Measurements from ENCODE around the gene FAM241A.
"Not testable (repeated sequence)": the region's sequence is repeated elsewhere in the genome, so short reads cannot be mapped to it uniquely, and the experiment has no call there.

Gene FAM241A

DNA sequence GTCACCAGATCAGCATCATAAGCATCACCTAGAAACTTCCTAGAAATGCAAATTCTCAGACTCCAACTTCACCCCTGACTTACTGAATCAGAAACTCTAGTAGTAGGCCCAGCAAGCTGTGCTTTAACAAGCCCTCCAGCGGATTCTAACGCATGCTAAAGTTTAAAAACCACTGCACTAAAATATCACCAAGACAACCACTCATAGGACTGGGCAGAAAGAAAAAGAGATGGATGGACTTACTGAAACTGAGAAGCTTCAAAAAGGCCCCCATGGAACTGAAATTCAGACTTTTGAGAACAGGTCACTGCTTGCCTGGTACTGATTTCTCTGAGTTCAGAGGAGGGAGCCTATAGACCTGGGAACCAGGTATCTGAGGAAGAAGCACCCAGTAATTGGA, 40.1 kb downstream of the FAM241A start:
- 93 to 100% methylated on average over 2 of the region's 2 CpGs for WGBS, 2 experiments
- no peak overlapping the region for H3K4me3 ChIP-seq (ENCODE audit: insufficient read depth, low read depth, low read length)
- H3K4me1 ChIP-seq (ENCODE audit: control insufficient read depth, insufficient read depth, low read length) = no peaks in the 10 kb centered on the region
- H3K27ac ChIP-seq (ENCODE audit: insufficient read depth, low read depth, low read length, poor library complexity, severe bottlenecking) = no peak overlapping the region
- H3K27me3 ChIP-seq (ENCODE audit: control insufficient read depth, insufficient read depth, low read length, poor library complexity, severe bottlenecking) = no peaks in the 10 kb centered on the region
- no peaks in the 10 kb centered on the region for H3K36me3 ChIP-seq (ENCODE audit: control insufficient read depth, insufficient read depth, low read length)
- H3K9me3 ChIP-seq (ENCODE audit: control insufficient read depth, low read length) = no peaks in the 10 kb centered on the region

DNA sequence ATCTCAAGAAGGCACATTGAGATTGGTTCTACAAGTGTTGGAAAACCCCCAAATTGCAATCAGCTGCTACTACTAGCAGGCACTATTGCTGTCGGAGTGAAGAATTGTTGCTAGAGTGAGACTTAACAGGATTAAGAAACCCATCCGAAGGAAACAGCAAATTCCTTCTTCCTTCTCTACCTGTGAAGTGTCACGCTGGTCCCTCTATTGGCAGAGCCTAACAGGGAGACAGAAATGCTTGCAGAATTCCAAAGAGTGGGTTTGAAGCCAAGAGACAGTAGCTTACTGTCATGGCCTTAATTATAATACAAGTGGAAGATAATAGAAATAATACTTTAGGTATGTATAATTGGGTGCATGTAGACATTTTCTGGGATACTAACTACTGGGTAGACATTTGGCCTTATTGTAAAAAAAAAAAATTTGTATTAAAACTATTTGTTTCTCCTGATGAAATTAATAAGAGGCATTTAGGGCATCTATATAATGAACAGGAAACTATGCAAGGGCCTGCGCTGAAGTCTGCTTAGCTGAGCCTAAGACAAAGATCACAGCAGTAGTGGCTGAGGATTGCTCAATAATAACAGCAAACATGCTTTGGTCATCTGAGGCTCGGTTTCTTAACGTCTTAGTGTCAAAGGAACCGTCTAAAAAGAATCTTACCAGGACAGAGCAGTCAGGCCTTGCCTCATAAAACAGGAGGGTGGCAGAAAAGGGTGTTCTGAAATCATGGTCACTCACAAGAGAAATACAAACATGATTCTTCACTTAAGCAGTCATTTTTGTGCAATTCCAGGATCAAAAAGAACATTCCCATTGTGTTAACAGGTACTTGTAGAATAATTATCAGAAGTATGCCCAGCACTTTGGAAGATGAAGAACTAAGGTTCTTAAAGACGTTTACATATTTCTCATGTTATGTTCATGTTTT, 40.8 kb downstream of the FAM241A start:
- Histone ChIP-seq H3K9me3 (ENCODE audit: control insufficient read depth, low read length) (no peaks in the 10 kb centered on the region), H3K27ac (ENCODE audit: insufficient read depth, low read depth, low read length, poor library complexity, severe bottlenecking) (no peak overlapping the region), H3K36me3 (ENCODE audit: control insufficient read depth, insufficient read depth, low read length) (no peaks in the 10 kb centered on the region), H3K4me3 (ENCODE audit: insufficient read depth, low read depth, low read length) (no peak overlapping the region), H3K4me1 (ENCODE audit: control insufficient read depth, insufficient read depth, low read length) (no peaks in the 10 kb centered on the region), H3K27me3 (ENCODE audit: control insufficient read depth, insufficient read depth, low read length, poor library complexity, severe bottlenecking) (no peaks in the 10 kb centered on the region)
- 83 to 84% methylated on average over 8 of the region's 8 CpGs for WGBS, 2 experiments

DNA sequence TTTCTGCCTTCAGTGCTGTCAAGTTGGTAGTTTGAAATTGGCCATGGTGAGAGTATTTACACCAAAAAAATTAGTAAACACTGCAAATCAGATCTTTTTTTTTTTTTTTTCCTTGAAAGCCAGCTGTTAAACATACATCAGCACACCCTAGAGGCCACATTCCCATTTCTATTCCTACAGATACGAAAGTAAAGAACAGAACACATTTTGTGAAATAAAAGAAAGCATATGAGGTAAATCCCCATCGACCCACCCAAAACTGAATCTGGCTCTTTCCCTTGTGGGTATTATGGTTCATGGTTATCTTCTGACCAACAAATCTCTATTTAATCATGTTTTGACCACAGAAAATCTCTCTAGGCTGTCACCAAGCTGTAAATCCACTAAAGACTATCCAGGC, 44.5 kb downstream of the FAM241A start:
- H3K36me3 ChIP-seq (ENCODE audit: control insufficient read depth, insufficient read depth, low read length) = no peaks in the 10 kb centered on the region
- 90% methylated on average over 2 of the region's 2 CpGs; no CpG with 5 or more reads in 1 of the 2 experiments for WGBS, 2 experiments
- H3K4me3 ChIP-seq (ENCODE audit: insufficient read depth, low read depth, low read length) = no peak overlapping the region
- H3K27ac ChIP-seq (ENCODE audit: insufficient read depth, low read depth, low read length, poor library complexity, severe bottlenecking) = no peak overlapping the region
- H3K9me3 ChIP-seq (ENCODE audit: control insufficient read depth, low read length) = no peaks in the 10 kb centered on the region
- no peaks in the 10 kb centered on the region for H3K4me1 ChIP-seq (ENCODE audit: control insufficient read depth, insufficient read depth, low read length)
- no peaks in the 10 kb centered on the region for H3K27me3 ChIP-seq (ENCODE audit: control insufficient read depth, insufficient read depth, low read length, poor library complexity, severe bottlenecking)

DNA sequence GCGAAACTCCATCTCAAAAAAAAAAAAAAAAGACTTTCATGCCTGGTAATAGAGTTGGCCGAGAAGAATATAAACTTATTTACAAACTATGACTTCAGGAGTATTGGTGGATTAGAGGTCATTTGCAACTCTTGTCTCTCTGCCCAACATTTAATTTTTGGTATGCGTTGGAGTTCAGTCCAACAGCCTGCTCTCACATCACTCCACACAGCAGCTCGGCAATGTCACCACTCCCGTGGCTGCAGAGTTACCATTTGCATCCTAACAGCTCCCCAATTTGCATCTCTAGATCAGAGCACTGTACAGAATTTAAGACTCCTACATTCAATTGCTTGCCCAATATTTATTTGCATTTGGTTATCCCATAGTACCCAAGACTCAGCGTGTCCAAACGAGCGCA, 45.4 kb downstream of the FAM241A start:
- Histone ChIP-seq H3K27me3 (ENCODE audit: control insufficient read depth, insufficient read depth, low read length, poor library complexity, severe bottlenecking) (no peaks in the 10 kb centered on the region), H3K4me1 (ENCODE audit: control insufficient read depth, insufficient read depth, low read length) (no peaks in the 10 kb centered on the region), H3K27ac (ENCODE audit: insufficient read depth, low read depth, low read length, poor library complexity, severe bottlenecking) (no peak overlapping the region), H3K4me3 (ENCODE audit: insufficient read depth, low read depth, low read length) (no peak overlapping the region), H3K36me3 (ENCODE audit: control insufficient read depth, insufficient read depth, low read length) (no peaks in the 10 kb centered on the region), H3K9me3 (ENCODE audit: control insufficient read depth, low read length) (no peaks in the 10 kb centered on the region)
- 92 to 94% methylated on average over 7 to 8 of the region's 8 CpGs for WGBS, 2 experiments

DNA sequence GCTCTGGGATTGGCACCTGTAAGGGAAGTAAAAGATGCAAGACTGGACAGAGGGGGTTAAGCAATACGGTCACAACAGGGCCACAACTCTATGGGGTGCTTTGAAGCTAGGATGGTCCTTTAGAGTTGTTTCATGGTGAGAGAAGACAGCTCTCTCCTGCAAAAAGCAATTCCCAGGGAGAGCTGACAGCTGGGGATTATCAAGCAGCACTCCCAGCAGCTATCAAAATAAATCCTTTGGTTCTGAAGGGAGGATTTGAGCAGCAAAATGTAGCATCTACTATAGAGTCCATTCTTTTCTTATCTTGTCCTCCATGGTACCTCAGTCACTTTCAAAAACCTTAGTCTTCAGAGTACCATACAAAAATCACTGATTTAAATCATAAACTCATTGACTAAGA, 51.2 kb downstream of the FAM241A start:
- WGBS, 2 experiments = 52 to 55% methylated on average over 1 of the region's 1 CpG
- no peaks in the 10 kb centered on the region for H3K27me3 ChIP-seq (ENCODE audit: control insufficient read depth, insufficient read depth, low read length, poor library complexity, severe bottlenecking)
- H3K4me1 ChIP-seq (ENCODE audit: control insufficient read depth, insufficient read depth, low read length) = no peaks in the 10 kb centered on the region
- no peak overlapping the region for H3K4me3 ChIP-seq (ENCODE audit: insufficient read depth, low read depth, low read length)
- no peaks in the 10 kb centered on the region for H3K36me3 ChIP-seq (ENCODE audit: control insufficient read depth, insufficient read depth, low read length)
- no peaks in the 10 kb centered on the region for H3K9me3 ChIP-seq (ENCODE audit: control insufficient read depth, low read length)
- H3K27ac ChIP-seq (ENCODE audit: insufficient read depth, low read depth, low read length, poor library complexity, severe bottlenecking) = no peak overlapping the region

DNA sequence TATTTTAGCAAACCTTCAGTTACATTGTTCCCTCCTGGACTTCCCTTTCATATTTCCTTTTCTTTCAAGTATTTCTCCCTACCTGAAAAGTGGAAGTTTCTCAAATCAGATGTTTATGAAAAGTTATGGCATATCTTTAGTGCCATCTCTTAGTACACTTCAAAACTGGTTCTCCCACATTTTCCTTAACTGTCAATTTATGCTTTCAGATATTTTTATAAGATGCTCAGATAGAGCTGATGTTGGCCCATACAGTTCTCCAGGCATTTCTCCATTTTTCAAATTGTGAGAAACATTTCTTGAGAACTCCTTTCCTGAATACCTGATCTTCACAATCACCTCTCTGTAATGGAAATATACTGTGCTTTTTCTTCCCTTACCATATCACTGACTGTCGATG, 53.8 kb downstream of the FAM241A start:
- no peaks in the 10 kb centered on the region for H3K36me3 ChIP-seq (ENCODE audit: control insufficient read depth, insufficient read depth, low read length)
- H3K27me3 ChIP-seq (ENCODE audit: control insufficient read depth, insufficient read depth, low read length, poor library complexity, severe bottlenecking) = no peaks in the 10 kb centered on the region
- WGBS, 2 experiments = 82 to 100% methylated on average over 1 of the region's 1 CpG
- H3K9me3 ChIP-seq (ENCODE audit: control insufficient read depth, low read length) = no peaks in the 10 kb centered on the region
- H3K4me3 ChIP-seq (ENCODE audit: insufficient read depth, low read depth, low read length) = no peak overlapping the region
- H3K4me1 ChIP-seq (ENCODE audit: control insufficient read depth, insufficient read depth, low read length) = no peaks in the 10 kb centered on the region
- no peak overlapping the region for H3K27ac ChIP-seq (ENCODE audit: insufficient read depth, low read depth, low read length, poor library complexity, severe bottlenecking)

DNA sequence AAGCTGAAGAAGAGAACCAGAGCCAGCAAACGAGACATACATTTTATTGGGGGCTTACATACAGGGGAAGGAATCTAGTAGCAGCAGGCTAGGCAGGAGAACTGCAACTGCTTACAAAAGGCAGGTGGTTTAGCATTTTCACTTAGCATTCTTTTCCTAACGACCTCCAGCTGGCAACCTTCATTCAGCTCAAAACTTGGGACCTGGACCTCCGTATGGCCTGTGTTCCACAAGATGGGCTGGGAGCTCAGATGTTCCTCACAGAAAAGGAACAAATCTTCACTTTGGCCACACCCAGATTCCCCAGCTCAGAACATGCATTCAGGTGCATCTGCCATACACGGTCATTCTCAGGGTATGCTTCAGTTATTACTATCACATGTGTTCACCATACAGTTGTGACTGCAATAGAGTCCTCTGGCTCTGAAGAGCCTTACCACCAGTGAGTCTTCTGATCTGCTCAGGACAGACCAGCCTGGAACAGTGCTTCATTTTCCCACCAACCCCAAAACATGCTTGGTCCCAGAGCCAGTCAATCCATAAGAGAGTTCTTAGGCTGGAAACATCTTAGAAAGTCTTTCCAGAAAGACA, 56.8 kb downstream of the FAM241A start:
- H3K4me1 ChIP-seq (ENCODE audit: control insufficient read depth, insufficient read depth, low read length) = no peaks in the 10 kb centered on the region
- 65 to 67% methylated on average over 4 of the region's 4 CpGs for WGBS, 2 experiments
- no peaks in the 10 kb centered on the region for H3K27me3 ChIP-seq (ENCODE audit: control insufficient read depth, insufficient read depth, low read length, poor library complexity, severe bottlenecking)
- no peaks in the 10 kb centered on the region for H3K9me3 ChIP-seq (ENCODE audit: control insufficient read depth, low read length)
- H3K27ac ChIP-seq (ENCODE audit: insufficient read depth, low read depth, low read length, poor library complexity, severe bottlenecking) = no peak overlapping the region
- H3K4me3 ChIP-seq (ENCODE audit: insufficient read depth, low read depth, low read length) = no peak overlapping the region
- H3K36me3 ChIP-seq (ENCODE audit: control insufficient read depth, insufficient read depth, low read length) = no peaks in the 10 kb centered on the region

DNA sequence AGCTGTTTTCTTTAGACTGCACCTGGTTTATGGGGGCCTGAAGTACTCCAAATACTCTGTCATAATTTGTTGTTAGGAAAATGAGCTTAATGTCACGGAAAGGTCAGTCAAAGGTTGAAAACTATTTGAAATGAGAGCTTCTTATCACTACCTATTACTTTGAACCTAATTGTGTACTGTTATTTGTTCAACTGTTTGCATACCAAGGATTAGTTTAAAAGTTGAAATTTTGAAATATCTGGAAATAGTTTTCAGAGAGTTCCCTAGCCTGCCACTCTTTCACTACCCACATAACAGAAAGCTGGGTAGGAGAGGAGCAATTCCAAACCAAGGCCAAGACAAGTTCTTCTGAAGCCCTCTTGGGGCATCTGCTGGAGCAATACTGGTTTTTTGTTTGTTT, 58.3 kb downstream of the FAM241A start:
- H3K27me3 ChIP-seq (ENCODE audit: control insufficient read depth, insufficient read depth, low read length, poor library complexity, severe bottlenecking) = no peaks in the 10 kb centered on the region
- WGBS, 2 experiments = 100% methylated on average over 1 of the region's 1 CpG; no CpG with 5 or more reads in 1 of the 2 experiments
- no peak overlapping the region for H3K27ac ChIP-seq (ENCODE audit: insufficient read depth, low read depth, low read length, poor library complexity, severe bottlenecking)
- H3K4me1 ChIP-seq (ENCODE audit: control insufficient read depth, insufficient read depth, low read length) = no peaks in the 10 kb centered on the region
- H3K4me3 ChIP-seq (ENCODE audit: insufficient read depth, low read depth, low read length) = no peak overlapping the region
- no peaks in the 10 kb centered on the region for H3K9me3 ChIP-seq (ENCODE audit: control insufficient read depth, low read length)
- no peaks in the 10 kb centered on the region for H3K36me3 ChIP-seq (ENCODE audit: control insufficient read depth, insufficient read depth, low read length)

DNA sequence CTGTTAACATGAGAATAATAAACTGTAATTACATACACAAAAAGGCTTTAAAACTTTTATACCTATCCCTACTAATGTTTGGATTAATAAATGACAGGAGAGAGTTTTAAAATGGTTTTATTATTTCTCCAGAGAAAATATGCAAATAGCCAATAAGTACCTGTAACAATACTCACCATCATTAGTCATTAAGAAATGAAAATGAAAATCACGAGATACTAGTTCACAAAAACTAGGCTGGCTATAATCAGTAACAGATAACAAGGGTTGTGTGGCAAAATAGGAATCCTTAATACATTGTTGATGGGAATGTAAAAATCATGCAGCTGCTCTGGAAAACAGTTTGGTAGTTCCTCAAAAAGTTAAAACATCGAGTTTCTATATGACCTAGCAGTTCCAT, 61.2 kb downstream of the FAM241A start:
- Histone ChIP-seq H3K36me3 (ENCODE audit: control insufficient read depth, insufficient read depth, low read length) (no peaks in the 10 kb centered on the region), H3K27me3 (ENCODE audit: control insufficient read depth, insufficient read depth, low read length, poor library complexity, severe bottlenecking) (no peaks in the 10 kb centered on the region), H3K4me3 (ENCODE audit: insufficient read depth, low read depth, low read length) (no peak overlapping the region), H3K9me3 (ENCODE audit: control insufficient read depth, low read length) (no peaks in the 10 kb centered on the region), H3K27ac (ENCODE audit: insufficient read depth, low read depth, low read length, poor library complexity, severe bottlenecking) (no peak overlapping the region), H3K4me1 (ENCODE audit: control insufficient read depth, insufficient read depth, low read length) (no peaks in the 10 kb centered on the region)
- WGBS, 2 experiments = 91 to 100% methylated on average over 1 to 2 of the region's 2 CpGs

DNA sequence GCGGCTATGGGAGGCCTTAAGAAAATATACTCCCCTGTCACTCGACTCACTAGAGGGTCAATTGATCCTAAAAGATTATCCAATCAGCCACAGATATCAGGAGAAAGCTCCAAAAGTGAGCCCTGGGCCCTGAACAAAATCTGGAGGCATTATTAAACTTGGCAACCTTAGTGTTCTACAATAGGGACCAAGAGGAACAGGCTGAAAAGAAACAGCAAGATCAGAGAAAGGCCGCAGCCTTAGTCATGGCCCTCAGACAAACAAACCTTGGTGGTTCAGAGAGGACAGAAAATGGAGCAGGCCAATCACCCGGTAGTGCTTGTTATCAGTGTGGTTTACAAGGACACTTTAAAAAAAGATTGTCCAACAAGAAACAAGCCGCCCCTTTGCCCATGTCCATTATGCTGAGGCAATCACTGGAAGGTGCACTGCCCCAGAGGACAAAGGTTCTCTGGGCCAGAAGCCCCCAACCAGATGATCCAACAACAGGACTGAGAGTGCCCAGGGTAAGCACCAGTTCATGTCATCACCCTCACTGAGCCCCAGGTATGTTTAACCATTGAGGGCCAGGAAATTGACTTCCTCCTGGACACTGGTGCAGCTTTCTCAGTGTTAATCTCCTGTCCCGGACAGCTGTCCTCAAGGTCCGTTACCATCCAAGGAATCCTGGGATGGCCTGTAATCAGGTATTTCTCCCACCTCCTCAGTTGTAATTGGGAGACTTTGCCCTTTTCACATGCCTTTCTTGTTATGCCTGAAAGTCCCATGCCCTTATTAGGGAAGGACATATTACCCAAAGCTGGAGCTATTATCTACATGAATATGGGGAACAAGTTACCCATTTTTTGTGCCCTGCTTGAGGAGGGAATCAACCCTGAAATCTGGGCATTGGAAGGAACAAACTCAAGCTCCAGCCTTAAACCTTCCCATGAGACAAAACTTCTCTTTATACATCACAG, 63.2 kb downstream of the FAM241A start:
- not testable (repeated sequence) for H3K4me3 ChIP-seq (ENCODE audit: insufficient read depth, low read depth, low read length); H3K9me3 ChIP-seq (ENCODE audit: control insufficient read depth, low read length); H3K27ac ChIP-seq (ENCODE audit: insufficient read depth, low read depth, low read length, poor library complexity, severe bottlenecking); H3K4me1 ChIP-seq (ENCODE audit: control insufficient read depth, insufficient read depth, low read length); H3K27me3 ChIP-seq (ENCODE audit: control insufficient read depth, insufficient read depth, low read length, poor library complexity, severe bottlenecking); H3K36me3 ChIP-seq (ENCODE audit: control insufficient read depth, insufficient read depth, low read length)
- 93 to 94% methylated on average over 7 of the region's 7 CpGs for WGBS, 2 experiments
